ENCODE results near the gene PI16.
"Not testable (repeated sequence)": the region's sequence is repeated elsewhere in the genome, so short reads cannot be mapped to it uniquely, and the experiment has no call there.

The PI16 gene

DNA sequence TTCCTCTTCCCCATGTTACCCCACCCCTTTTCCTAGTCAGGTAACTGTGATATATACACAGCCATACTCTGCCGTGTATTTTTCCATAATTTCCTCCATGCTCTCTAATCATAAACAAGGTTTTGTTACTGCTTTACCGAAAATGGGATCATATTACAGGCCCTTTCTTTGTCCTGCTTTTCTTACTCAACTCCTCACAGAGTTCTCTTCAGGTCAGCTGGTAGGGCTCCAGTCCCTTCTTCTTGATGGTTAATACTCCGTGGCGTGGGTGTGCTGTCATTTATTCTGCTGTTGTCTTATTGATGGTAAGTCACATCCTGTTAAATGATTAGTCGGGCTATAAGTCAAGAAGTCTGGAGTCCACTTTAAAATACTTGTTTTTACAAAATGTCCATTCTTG lies 24.9 kb upstream of the PI16 start:
- no peak for DNase-seq

DNA sequence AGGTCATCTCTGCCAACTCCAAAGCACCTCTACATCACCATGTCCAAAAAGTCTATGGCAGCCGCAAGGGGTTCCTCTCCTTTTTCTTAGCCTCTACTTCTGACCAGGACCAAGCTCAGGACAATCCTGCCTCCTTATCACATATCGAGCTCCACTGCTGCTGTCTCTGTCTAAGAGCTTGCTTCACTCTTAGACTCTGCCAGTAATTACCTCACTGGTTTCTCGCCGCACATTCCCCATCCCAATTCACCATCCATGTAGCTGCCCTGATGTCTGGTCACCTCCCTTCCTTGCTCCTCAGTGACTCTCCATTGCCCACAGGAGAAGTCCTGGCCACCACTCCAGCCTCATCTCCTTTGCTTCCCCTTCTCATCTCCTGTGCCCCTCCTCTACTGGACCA lies 24.1 kb upstream of the PI16 start:
- DNase-seq = no peak

DNA sequence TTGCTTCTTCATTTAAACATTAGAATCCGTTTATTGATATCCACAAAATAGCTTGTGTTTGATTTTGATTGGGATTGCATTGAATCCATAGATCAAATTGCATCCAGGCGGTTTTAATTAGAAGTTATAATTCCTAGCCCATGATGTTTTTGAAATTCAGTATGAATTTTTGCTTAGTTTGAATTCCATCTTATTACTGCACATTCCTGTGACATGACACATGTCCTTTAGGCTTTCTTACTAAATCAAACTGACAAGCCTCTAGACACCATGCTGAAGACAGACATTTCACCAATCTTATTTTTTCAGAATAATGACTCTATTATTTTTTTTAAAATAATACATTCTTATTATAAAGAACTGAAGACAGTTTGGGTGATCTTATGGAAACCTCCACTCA lies 21.4 kb upstream of the PI16 start:
- no peak for DNase-seq

DNA sequence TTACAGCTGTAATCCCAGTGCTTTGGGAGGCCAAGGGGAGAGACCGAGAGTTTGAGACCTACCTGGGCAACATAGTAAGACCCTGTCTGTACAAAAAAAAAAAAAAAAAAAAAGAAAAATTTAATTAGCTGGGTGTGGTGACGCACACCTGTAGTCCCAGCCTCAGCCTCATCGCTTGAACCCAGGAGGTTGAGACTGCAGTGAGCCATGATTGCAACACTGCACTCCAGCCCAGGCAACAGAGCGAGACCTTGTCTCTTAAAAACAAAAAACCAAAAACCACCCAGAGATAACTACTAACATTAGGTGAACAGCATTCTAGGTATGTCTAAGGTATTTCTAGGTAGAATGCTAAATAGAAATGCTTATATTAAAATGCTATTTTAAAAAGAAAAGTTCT lies 21.0 kb upstream of the PI16 start:
- no peak for DNase-seq

DNA sequence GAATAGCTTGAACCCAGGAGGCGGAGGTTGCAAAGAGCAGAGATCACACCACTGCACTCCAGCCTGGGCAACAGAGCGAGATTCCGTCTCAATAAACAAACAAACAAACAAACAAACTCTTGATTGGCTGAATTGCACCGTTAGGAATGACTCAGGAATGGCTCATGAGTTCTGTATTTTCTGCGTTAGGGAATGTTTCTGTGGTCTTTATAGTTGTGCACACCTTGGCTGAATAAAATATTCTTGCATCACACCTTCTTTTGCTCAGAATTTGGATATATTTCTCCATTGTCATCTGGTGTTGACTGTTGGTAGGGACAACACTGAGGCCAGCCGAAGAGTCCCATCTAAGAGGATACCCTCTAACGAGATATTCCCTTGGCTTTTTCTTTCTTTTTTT lies 19.6 kb upstream of the PI16 start:
- DNase-seq = no peak

- no peak for DNase-seq
Measured at GRCh38 chr6:36936824-36937223, 17.7 kb upstream of the PI16 start.

GRCh38 chr6:36937896-36938295 lies 16.6 kb upstream of the PI16 start:
- no peak for DNase-seq

- DNase-seq = no peak
Measured at GRCh38 chr6:36938536-36938935, 16.0 kb upstream of the PI16 start.

DNA sequence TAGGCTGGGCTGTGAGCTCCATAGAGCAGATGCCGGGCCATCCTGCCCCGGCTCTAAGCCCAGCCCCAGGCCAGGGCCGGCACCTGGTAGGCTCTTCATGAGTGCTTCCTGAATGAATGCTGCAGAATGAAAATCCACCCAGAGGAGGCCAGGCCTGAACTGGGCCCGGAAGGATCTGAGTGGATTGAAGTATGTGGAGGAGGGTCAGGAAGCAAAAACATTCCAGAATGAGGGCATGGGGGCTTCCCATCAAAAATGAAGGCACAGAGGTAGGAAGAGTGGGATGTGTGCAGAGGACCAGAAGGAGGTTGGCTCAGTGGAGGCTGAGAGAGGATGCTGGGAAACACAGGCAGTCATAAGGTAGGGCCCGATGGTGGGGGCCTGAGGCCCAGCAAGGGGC lies 15.5 kb upstream of the PI16 start:
- not testable (repeated sequence) for DNase-seq

DNA sequence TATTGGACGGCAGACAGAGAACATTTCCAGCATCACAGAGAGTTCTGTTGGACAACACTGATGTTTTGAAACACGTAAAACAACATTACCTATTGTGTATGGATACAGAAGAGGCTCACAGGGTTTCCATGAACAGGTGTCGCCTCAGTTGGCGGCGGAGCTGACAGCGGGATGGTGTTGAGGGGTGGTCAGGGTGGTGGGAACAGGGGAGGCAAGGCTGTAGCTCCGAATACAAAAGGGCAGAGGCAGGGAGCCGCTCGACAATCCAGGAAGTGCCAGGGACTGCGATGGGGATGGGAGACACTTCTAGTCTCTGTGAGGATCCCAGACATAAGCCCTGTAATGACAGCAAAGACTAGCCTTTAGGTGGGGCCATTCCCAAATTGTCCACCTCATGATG lies 14.5 kb upstream of the PI16 start:
- DNase-seq = no peak

DNA sequence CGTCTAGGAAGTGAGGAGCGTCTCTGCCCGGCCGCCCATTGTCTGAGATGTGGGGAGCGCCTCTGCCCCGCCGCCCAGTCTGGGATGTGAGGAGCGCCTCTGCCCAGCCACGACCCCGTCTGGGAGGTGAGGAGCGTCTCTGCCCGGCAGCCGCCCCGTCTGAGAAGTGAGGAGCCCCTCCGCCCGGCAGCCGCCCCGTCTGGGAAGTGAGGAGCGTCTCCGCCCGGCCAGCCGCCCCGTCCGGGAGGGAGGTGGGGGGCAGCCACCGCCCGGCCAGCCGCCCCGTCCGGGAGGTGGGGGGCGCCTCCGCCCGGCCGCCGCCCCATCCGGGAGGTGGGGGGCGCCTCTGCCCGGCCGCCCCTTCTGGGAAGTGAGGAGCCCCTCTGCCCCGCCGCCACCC lies 13.0 kb upstream of the PI16 start:
- not testable (repeated sequence) for DNase-seq

GRCh38 chr6:36942329-36942728 lies 12.2 kb upstream of the PI16 start:
- not testable (repeated sequence) for DNase-seq

- DNase-seq = no peak
Measured at GRCh38 chr6:36944650-36945049, 9.9 kb upstream of the PI16 start.

DNA sequence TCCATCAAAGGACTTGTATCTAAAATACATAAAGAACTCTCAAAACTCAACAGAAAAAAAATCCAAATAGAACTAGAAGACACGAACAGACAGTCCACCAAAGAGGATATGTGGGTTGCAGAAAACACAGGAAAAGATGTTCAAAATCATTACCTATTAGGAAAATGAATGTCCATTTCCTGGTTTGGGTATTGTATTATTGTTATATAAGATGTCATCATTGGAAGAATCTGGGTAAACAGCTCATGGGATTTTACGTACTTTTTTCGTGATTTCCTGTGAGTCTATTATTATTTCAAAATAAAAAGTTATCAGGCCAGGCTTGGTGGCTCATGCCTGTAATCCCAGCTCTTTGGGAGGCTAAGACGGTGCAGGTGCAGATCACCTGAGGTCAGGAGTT lies 9.2 kb upstream of the PI16 start:
- DNase-seq = no peak

DNA sequence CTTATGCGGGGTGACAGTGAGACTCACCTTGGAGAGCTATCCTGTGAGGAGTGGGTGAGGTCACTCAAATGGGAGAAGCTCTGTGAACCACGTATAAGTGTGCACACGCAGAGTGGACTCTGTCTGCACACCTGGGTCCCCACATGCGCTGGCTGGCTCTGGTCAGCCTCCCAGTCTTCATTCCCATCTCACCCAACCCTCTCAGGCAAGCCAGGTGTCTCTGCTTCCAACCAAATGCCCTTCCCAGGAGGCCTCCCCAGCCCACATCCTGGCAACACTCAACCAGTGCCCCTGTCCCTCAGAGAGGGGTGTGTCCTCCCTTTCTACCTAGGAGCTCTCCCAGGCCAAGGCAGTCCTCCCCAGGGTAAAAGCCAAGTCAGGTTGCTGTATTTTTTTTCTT lies 8.0 kb upstream of the PI16 start:
- DNase-seq = no peak

DNA sequence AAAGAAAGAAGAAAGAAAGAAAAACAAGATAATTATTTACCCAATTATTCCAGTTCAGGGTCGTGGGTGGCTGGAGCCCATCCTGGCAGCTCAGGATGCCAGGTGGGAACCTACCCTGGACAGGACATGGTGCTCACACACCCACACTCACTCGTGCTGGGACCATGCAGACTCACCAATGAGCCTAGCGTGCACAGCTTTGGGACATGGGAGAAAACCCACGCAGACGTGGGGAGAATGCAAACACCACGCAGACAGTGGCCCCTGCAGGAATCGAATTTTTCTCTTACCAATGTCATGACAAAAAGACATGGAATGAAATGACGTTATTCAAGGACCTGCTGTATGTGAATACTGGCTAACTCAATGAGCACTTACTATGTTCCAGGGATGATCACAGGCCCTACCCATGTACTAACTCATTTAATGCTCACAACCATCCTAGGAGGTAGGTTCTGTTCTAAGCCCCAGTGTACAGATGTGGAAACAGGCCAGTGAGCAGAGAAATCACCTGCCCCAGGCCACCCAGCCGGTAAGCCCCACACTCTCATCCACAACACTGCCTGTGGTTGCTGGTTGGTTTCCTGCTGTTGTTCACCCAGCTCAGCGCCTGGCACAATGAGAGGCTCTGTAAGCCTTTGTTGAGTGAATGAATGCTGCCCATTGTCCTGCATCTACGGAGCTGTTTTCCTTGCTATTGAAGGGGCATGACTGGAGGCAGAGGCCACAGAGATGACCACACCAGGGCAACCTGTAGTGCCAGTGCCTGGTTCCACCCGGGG lies 6.8 kb upstream of the PI16 start:
- no peak for DNase-seq

DNA sequence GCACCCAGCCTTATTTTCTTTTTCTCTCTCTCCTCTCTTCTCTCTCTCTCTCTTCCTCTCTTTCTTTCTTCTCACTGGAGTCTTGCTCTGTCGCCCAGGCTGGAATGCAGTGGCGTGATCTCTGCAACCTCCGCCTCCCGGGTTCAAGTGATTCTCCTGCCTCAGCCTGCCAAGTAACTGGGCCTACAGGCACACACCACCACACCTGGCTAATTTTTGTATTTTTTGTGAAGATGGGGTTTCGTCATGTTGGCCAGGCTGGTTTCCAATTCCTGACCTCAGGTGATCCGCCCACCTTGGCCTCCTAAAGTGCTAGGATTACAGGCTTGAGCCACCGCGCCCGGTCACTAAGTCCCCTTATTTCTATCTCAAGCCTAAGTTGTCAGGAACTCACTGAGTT lies 5.5 kb upstream of the PI16 start:
- DNase-seq = not testable (repeated sequence)

GRCh38 chr6:36949636-36950035 lies 4.9 kb upstream of the PI16 start:
- DNase-seq = no peak

DNA sequence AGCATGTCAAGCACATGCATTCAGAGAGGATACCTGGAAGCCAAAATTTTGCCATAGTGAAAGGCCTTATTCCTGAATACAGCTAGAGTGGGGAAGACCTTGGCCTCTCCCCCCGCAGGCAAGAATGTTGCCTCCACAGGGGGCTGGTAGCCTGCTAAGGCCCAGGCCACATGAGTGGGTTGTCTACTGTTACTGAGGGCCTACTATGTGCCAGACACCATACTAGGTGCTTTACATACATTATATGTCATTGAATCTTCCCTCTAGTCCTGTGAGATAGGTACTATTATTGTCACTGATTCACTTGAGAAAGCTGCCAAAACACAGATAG lies 642 bp upstream of the PI16 start:
- DNase-seq = no peak

- no peak for DNase-seq
Measured at GRCh38 chr6:36955136-36955535, 598 bp downstream of the PI16 start.

GRCh38 chr6:36955671-36956445 lies 1.3 kb downstream of the PI16 start:
- DNase-seq = no peak

DNA sequence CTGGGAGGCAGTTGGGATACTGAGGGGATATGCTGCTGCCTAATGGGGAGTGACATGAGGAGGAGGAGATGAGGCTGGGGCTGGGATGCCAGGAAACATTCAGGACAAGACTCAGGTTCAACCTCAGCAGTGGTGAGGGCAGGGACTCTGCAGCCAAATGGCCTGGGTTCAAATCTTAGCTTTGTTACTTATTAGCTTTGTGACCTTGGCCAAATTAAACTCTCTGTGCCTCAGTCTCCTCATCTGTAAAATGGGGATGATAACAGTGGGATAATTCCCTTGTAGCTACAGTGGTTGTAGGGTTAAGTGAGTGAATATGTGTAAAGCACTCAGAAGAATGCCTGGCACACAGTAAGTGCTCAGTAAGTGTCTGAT lies 1.9 kb downstream of the PI16 start:
- DNase-seq = no peak

GRCh38 chr6:36957773-36958271 lies 3.3 kb downstream of the PI16 start:
- DNase-seq = no peak

DNA sequence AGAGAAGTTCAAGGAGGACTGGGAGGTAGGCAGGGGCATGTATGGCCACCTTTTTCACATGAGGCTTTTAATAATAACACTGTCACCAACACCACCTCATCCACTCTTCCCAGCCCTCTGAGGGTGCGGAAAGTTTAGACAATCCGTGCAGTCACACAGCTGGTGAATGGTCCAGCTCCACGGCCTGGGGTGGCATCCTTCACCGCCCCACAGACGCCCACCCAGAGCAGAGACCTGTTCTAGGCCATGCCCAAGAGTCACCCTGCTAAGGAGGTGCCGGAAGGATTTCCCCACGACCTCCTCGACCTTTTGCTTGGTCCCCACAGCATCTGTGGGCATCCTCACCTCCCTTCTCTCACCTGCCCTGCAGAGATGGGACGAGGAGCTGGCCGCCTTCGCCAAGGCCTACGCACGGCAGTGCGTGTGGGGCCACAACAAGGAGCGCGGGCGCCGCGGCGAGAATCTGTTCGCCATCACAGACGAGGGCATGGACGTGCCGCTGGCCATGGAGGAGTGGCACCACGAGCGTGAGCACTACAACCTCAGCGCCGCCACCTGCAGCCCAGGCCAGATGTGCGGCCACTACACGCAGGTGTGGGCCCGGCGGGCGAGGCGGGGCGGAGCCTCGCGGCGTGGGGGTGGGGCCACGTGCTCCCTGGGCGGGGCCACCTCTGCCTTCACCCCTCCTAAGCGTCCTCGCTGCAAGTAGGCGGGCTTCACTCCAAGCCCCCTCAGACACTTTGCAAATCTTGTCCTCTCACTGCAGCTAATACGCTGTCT lies 4.4 kb downstream of the PI16 start:
- no peak for DNase-seq
